Cardiac fibroblast (primary cell): ENCODE results near the gene GNG7.
"Not testable (repeated sequence)": the region's sequence is repeated elsewhere in the genome, so short reads cannot be mapped to it uniquely, and the experiment has no call there.

Experiments
- DNase-seq, 2 donors: peaks; one replicate each; pipeline versions ENCODE4 v3.0.0 to v3.0.0-alpha.2; 2010; ENCODE audit warnings: low read depth in 2 of 2
- H3K4me3 ChIP-seq, 2 donors: replicated peaks in 1 of 2; 1 replicate in 1 of 2; 2 replicates in 1 of 2; pipeline ENCODE4 v1.5.1; 2011; ENCODE audit warnings: low read depth in 2 of 2, low read length in 2 of 2, mild to moderate bottlenecking in 2 of 2, moderate library complexity in 1 of 2
- CTCF ChIP-seq: IDR thresholded peaks from one replicate; pipeline ENCODE4 v1.5.1; 2011; ENCODE audit warnings: low read depth, mild to moderate bottlenecking, low read length, inconsistent platforms

The GNG7 gene

DNA sequence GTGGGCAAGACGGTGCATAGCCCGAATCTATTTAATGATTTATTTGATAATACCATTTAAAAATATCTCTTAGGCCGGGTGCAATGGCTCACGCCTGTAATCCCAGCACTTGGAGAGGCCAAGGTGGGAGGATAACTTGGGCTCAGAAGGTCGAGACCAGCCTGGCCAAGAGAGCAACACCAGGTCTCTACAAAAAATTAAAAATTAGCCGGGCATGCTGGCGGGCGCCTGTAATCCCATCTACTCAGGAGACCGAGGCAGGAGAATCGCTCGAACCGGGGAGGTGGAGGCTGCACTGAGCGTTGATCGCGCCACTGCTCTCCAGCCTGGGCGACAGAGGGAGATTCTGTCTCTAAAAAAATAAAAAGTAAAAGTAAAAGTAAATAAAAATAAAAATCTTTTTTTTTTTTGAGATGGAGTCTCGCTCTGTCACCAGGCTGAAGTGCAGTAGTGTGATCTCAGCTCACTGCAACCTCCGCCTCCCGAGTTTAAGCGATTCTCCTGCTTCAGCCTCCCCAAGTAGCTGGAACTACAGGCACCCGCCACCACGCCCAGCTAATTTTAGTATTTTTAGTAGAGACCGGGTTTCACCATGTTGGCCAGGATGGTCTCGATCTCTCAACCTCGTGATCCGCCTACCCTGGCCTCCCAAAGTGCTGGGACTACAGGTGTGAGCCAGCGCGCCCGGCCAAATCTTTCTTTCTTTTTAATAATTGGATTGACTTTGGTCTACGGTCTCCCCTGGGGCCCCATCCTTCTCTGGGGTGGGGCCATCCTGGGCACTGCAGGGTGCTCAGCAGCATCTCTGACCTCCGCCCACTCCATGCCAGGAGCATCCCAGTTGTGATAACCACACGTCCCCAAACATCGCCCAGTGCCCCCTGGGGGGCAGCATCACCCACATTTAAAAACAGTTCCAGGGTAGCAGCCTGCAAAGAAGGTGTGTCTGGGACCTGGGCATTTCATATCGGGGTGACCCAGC, 90.7 kb downstream of the GNG7 start:
- TF ChIP-seq CTCF: no peak
- no peak for DNase-seq
- H3K4me3 ChIP-seq: no peak overlapping the region

GRCh38 chr19:2610637-2611482, 91.6 kb downstream of the GNG7 start:
- peak; percentile 95 to 98 for DNase-seq
- TF ChIP-seq CTCF: peak; percentile 97
- H3K4me3 ChIP-seq: peak overlapping the region; percentile 21 to 36

GRCh38 chr19:2609389-2610116, 92.9 kb downstream of the GNG7 start:
- no peak overlapping the region for H3K4me3 ChIP-seq
- no peak for DNase-seq
- no peak for TF ChIP-seq CTCF

DNA sequence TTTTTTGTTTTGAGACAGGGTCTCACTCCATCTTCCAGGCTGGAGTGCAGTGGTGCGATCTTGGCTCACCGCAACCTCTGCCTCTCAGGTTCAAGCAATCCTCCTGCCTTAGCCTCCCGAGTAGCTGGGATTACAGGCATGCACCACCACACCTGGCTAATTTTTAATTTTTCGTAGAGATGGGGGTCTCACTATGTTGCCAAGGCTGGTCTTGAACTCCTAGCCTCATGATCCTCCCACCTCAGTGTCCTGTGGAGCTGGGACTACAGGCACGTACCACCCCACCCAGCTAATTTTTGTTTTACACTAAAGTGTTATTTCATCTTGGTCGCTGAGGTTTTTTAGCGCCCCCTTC, 93.5 kb downstream of the GNG7 start:
- DNase-seq, H3K4me3 ChIP-seq: not testable (repeated sequence)

GRCh38 chr19:2608602-2608922, 93.9 kb downstream of the GNG7 start:
- H3K4me3 ChIP-seq: no peak overlapping the region
- no peak for TF ChIP-seq CTCF
- DNase-seq: no peak

- H3K4me3 ChIP-seq: no peak overlapping the region
- DNase-seq: no peak
- no peak for TF ChIP-seq CTCF
Measured at GRCh38 chr19:2607712-2608601, 94.5 kb downstream of the GNG7 start.

GRCh38 chr19:2606774-2607173, 95.7 kb downstream of the GNG7 start:
- peak in 1 of 2 donors; percentile 80 for DNase-seq
- H3K4me3 ChIP-seq: not testable (repeated sequence)

GRCh38 chr19:2605889-2606288, 96.6 kb downstream of the GNG7 start:
- H3K4me3 ChIP-seq: not testable (repeated sequence)
- peak in 1 of 2 donors; percentile 23 for DNase-seq
